ENCODE measurements around the gene PTPN4.
"Not testable (repeated sequence)": the region's sequence is repeated elsewhere in the genome, so short reads cannot be mapped to it uniquely, and the experiment has no call there.

PTPN4 gene

GRCh38 chr2:119801040-119801439 lies 41.3 kb downstream of the PTPN4 start:
- Histone ChIP-seq H3K9me3 (ENCODE audit: insufficient read depth, low read depth, low read length) (no peaks in the 10 kb centered on the region), H3K9me2 (replicated peaks; ENCODE audit: low read depth, low read length) (no peaks in the 10 kb centered on the region), H3K4me2 (ENCODE audit: low read depth, low read length, poor library complexity, severe bottlenecking) (no peak overlapping the region), H3K27me3 (ENCODE audit: insufficient read depth, low read length, poor library complexity, severe bottlenecking) (no peaks in the 10 kb centered on the region), H3K36me3 (ENCODE audit: insufficient read depth, low read length) (no peaks in the 10 kb centered on the region), H3K4me1 (ENCODE audit: insufficient read depth, low read length, poor library complexity, severe bottlenecking) (no peaks in the 10 kb centered on the region), H2AFZ (ENCODE audit: low read length) (no peak overlapping the region), H3K4me3 (ENCODE audit: low read length, poor library complexity, severe bottlenecking) (no peak overlapping the region), H3K79me2 (ENCODE audit: insufficient read depth, low read length) (peaks cover 68% of the 10 kb centered on the region), H3F3A (ENCODE audit: low read depth) (no peaks in the 10 kb centered on the region), H4K20me1 (ENCODE audit: insufficient read depth, low read length, poor library complexity, severe bottlenecking) (peaks cover 12% of the 10 kb centered on the region), H3K9ac (ENCODE audit: low read depth, low read length, poor library complexity, severe bottlenecking) (no peak overlapping the region)
- TF ChIP-seq EZH2phosphoT487 (IDR thresholded peaks at IDR 0.05; ENCODE audit: borderline replicate concordance) (no peak), CTCF (conservative IDR thresholded peaks at IDR 0.05; ENCODE audit: low read length) (no peak)

- H3K4me3 ChIP-seq (ENCODE audit: low read length, poor library complexity, severe bottlenecking); H3F3A ChIP-seq (ENCODE audit: low read depth); H2AFZ ChIP-seq (ENCODE audit: low read length); H3K36me3 ChIP-seq (ENCODE audit: insufficient read depth, low read length); H3K9me3 ChIP-seq (ENCODE audit: insufficient read depth, low read depth, low read length); H3K27me3 ChIP-seq (ENCODE audit: insufficient read depth, low read length, poor library complexity, severe bottlenecking); H3K4me2 ChIP-seq (ENCODE audit: low read depth, low read length, poor library complexity, severe bottlenecking); H3K4me1 ChIP-seq (ENCODE audit: insufficient read depth, low read length, poor library complexity, severe bottlenecking); H3K9ac ChIP-seq (ENCODE audit: low read depth, low read length, poor library complexity, severe bottlenecking); H3K9me2 ChIP-seq (replicated peaks; ENCODE audit: low read depth, low read length): not testable (repeated sequence)
- peaks cover 12% of the 10 kb centered on the region for H4K20me1 ChIP-seq (ENCODE audit: insufficient read depth, low read length, poor library complexity, severe bottlenecking)
- H3K79me2 ChIP-seq (ENCODE audit: insufficient read depth, low read length): peaks cover 60% of the 10 kb centered on the region
These were observed 42.3 kb downstream of the PTPN4 start for GRCh38 chr2:119801989-119802388.

- H3K9me3 ChIP-seq (ENCODE audit: insufficient read depth, low read depth, low read length): no peaks in the 10 kb centered on the region
- H3K4me1 ChIP-seq (ENCODE audit: insufficient read depth, low read length, poor library complexity, severe bottlenecking): no peaks in the 10 kb centered on the region
- no peaks in the 10 kb centered on the region for H3K9me2 ChIP-seq (replicated peaks; ENCODE audit: low read depth, low read length)
- H2AFZ ChIP-seq (ENCODE audit: low read length): no peak overlapping the region
- H3K79me2 ChIP-seq (ENCODE audit: insufficient read depth, low read length): peaks cover 53% of the 10 kb centered on the region
- no peaks in the 10 kb centered on the region for H3K27me3 ChIP-seq (ENCODE audit: insufficient read depth, low read length, poor library complexity, severe bottlenecking)
- no peak overlapping the region for H3K4me2 ChIP-seq (ENCODE audit: low read depth, low read length, poor library complexity, severe bottlenecking)
- peaks cover 12% of the 10 kb centered on the region for H4K20me1 ChIP-seq (ENCODE audit: insufficient read depth, low read length, poor library complexity, severe bottlenecking)
- no peaks in the 10 kb centered on the region for H3F3A ChIP-seq (ENCODE audit: low read depth)
- no peak overlapping the region for H3K9ac ChIP-seq (ENCODE audit: low read depth, low read length, poor library complexity, severe bottlenecking)
- H3K36me3 ChIP-seq (ENCODE audit: insufficient read depth, low read length): no peaks in the 10 kb centered on the region
- H3K4me3 ChIP-seq (ENCODE audit: low read length, poor library complexity, severe bottlenecking): no peak overlapping the region
- TF ChIP-seq EZH2phosphoT487 (IDR thresholded peaks at IDR 0.05; ENCODE audit: borderline replicate concordance) (no peak), CTCF (conservative IDR thresholded peaks at IDR 0.05; ENCODE audit: low read length) (no peak)
These were observed 43.4 kb downstream of the PTPN4 start for GRCh38 chr2:119803101-119803500.

GRCh38 chr2:119804409-119804808 lies 44.7 kb downstream of the PTPN4 start:
- H3K79me2 ChIP-seq (ENCODE audit: insufficient read depth, low read length): peaks cover 40% of the 10 kb centered on the region
- not testable (repeated sequence) for H3K9me2 ChIP-seq (replicated peaks; ENCODE audit: low read depth, low read length); H3F3A ChIP-seq (ENCODE audit: low read depth)

More at GRCh38 chr2:119804409-119804808, 44.7 kb downstream of the PTPN4 start:
- H3K36me3 ChIP-seq (ENCODE audit: insufficient read depth, low read length); H3K4me2 ChIP-seq (ENCODE audit: low read depth, low read length, poor library complexity, severe bottlenecking); H3K27me3 ChIP-seq (ENCODE audit: insufficient read depth, low read length, poor library complexity, severe bottlenecking); H3K9ac ChIP-seq (ENCODE audit: low read depth, low read length, poor library complexity, severe bottlenecking); H3K4me1 ChIP-seq (ENCODE audit: insufficient read depth, low read length, poor library complexity, severe bottlenecking); H2AFZ ChIP-seq (ENCODE audit: low read length); H3K4me3 ChIP-seq (ENCODE audit: low read length, poor library complexity, severe bottlenecking); H3K9me3 ChIP-seq (ENCODE audit: insufficient read depth, low read depth, low read length): not testable (repeated sequence)
- peaks cover 11% of the 10 kb centered on the region for H4K20me1 ChIP-seq (ENCODE audit: insufficient read depth, low read length, poor library complexity, severe bottlenecking)

Measured in Loucy (cell line).